Stomach (tissue), 9 donors: ENCODE results near the gene AADAC. TPM values are rescaled to one million over a fixed set of nuclear protein-coding genes. Genes with fewer than 3 reads are reported as not detected.
"Not testable (repeated sequence)": the region's sequence is repeated elsewhere in the genome, so short reads cannot be mapped to it uniquely, and the experiment has no call there.

ENCODE experiments used
- DNase-seq, 2 donors: peaks; one replicate each; pipeline versions ENCODE4 v3.0.0 to v3.0.0-alpha.2; 2013 to 2019
- H3K27ac ChIP-seq, 5 donors: fragments of 200-600 bp in 4 of 5; sonication (generic) in 4 of 5; one replicate each; pipeline ENCODE4 v1.5.1; 2013 to 2019; ENCODE audit warnings: mild to moderate bottlenecking in 1 of 5, moderate library complexity in 1 of 5
- H3K27me3 ChIP-seq, 3 donors: fragments of 200-600 bp; sonication (generic); one replicate each; pipeline ENCODE4 v1.5.1; 2017 to 2019; ENCODE audit warnings: mixed run types in 1 of 3
- H3K36me3 ChIP-seq, 4 donors: fragments of 200-600 bp; sonication (generic); 1 replicate in 3 of 4; 2 replicates in 1 of 4; pipeline ENCODE4 v1.5.1; 2016 to 2019
- H3K4me1 ChIP-seq, 4 donors: fragments of 200-600 bp; sonication (generic); one replicate each; pipeline ENCODE4 v1.5.1; 2016 to 2019
- H3K4me3 ChIP-seq, 4 donors: fragments of 200-600 bp; sonication (generic) in 3 of 4; one replicate each; pipeline ENCODE4 v1.5.1; 2016 to 2019; ENCODE audit warnings: mild to moderate bottlenecking in 1 of 4
- H3K9me3 ChIP-seq, 4 donors: fragments of 200-600 bp; sonication (generic); one replicate each; pipeline ENCODE4 v1.5.1; 2016 to 2019
- CTCF ChIP-seq, 7 experiments: fragments of 450-650 bp in 4 of 7; fragments of 200-600 bp in 3 of 7; sonication (generic) in 3 of 7; IDR thresholded peaks; one replicate each; pipeline ENCODE4 v1.5.1; 2016 to 2019; ENCODE audit warnings: antibody characterized with exemption in 7 of 7, control low read depth in 2 of 7, mild to moderate bottlenecking in 1 of 7
- EP300 ChIP-seq: sonication (generic); formaldehyde crosslinking; IDR thresholded peaks from one replicate; pipeline ENCODE4 v1.6.1; 2017; ENCODE audit warnings: antibody characterized with exemption
- POLR2A ChIP-seq, 4 donors: fragments of 450-650 bp; IDR thresholded peaks; one replicate each; pipeline ENCODE4 v1.6.1; 2016; ENCODE audit warnings: antibody characterized with exemption in 4 of 4, control low read depth in 2 of 4, mild to moderate bottlenecking in 1 of 4, moderate library complexity in 1 of 4
- POLR2AphosphoS5 ChIP-seq, 3 donors: sonication (generic); formaldehyde crosslinking; IDR thresholded peaks; one replicate each; pipeline ENCODE4 v1.6.1; 2016; ENCODE audit warnings: antibody characterized with exemption in 3 of 3
- WGBS, 5 donors: extraction: QIAGEN DNeasy Blood & Tissue Kit in 3 of 5; methylation state at CpG; one replicate each; pipeline versions ENCODE4 v1.1.5 to v1.1.7; 2013 to 2018; 5-methylcytosine and 5-hydroxymethylcytosine counted together
- intact Hi-C: fragments of 100-400 bp; cut with DNase I; formaldehyde crosslinking; loops from one replicate; pipeline ENCODE4 v1.15.1; 2023; ENCODE audit warnings: low total_unique reads
- polyA plus RNA-seq, 3 donors: library from polyadenylated mRNA; stranded (reverse); fragments of 200-250 nt; gene quantifications; one replicate each; pipeline ENCODE4 v1.2.3, GENCODE V29; 2013
- total RNA-seq, 5 donors: library from RNA; depleted of rRNA; stranded (reverse); fragments of >200 nt; gene quantifications; one replicate each; pipeline versions ENCODE4 v1.1.0 to v1.2.3, GENCODE V29; 2014 to 2016
- donor health status: healthy with polysubstance abuse.
- donor health status: Bipolar disorder and iron deficiency.
- donor health status: healthy.

Gene AADAC
- total and polyA plus RNA-seq, 8 donors = 0.35 to 54.7 (median 9.8) TPM; not detected in 3

- Histone ChIP-seq H3K27ac (no peak within 1 kb of the TSS), H3K4me3 (no peak within 1 kb of the TSS), H3K36me3 (no peaks in the 10 kb centered on the region), H3K4me1 (peaks cover 0 to 26% (median 3%) of the 10 kb centered on the region in 4 donors), H3K27me3 (no peaks in the 10 kb centered on the region), H3K9me3 (no peaks in the 10 kb centered on the region)
- TF ChIP-seq POLR2AphosphoS5 (IDR thresholded peaks at IDR 0.05) (no peak), POLR2A (IDR thresholded peaks at IDR 0.05) (no peak), CTCF (IDR thresholded peaks at IDR 0.05) (no peak), EP300 (no peak)
- intact Hi-C loops = no loop called here
- DNase-seq = no peak
Measured at GRCh38 chr3:151873398-151873797, 59.5 kb downstream of the AADAC start, which contains the start of gene SUCNR1. TSS of gene SUCNR1 (plus strand) at chr3:151873643. CDS start at chr3:151879893, 6,250 bp downstream.

- WGBS, 5 donors = 88 to 98% (median 93%) methylated on average over 5 of the region's 5 CpGs
- DNase-seq, H3K36me3 ChIP-seq, H3K27ac ChIP-seq, intact Hi-C loops, H3K4me3 ChIP-seq, H3K27me3 ChIP-seq, H3K9me3 ChIP-seq: not testable (repeated sequence)
- H3K4me1 ChIP-seq = peaks cover 0 to 26% (median 3%) of the 10 kb centered on the region in 4 donors
Measured at GRCh38 chr3:151874079-151874478, 60.2 kb downstream of the AADAC start.

- peak in 1 of 2 donors; percentile 75 for DNase-seq
- TF ChIP-seq POLR2AphosphoS5 (IDR thresholded peaks at IDR 0.05) (peak in 2 of 3 donors; percentile 10 to 41), EP300 (no peak)
- Histone ChIP-seq H3K36me3 (no peaks in the 10 kb centered on the region), H3K4me3 (no peak overlapping the region), H3K27ac (peak overlapping the region in 1 of 5 donors; percentile 64), H3K27me3 (no peaks in the 10 kb centered on the region), H3K4me1 (peaks cover 0 to 39% (median 8%) of the 10 kb centered on the region in 4 donors), H3K9me3 (no peaks in the 10 kb centered on the region)
- 25 to 49% (median 33%) methylated on average over 3 of the region's 3 CpGs for WGBS, 5 donors
- intact Hi-C loops = no loop called here
Measured at GRCh38 chr3:151875759-151876158, 61.8 kb downstream of the AADAC start.

- H3K27ac ChIP-seq = no peak overlapping the region
- H3K4me3 ChIP-seq = no peak overlapping the region
- intact Hi-C loops = no loop called here
- H3K4me1 ChIP-seq = peaks cover 0 to 35% (median 6%) of the 10 kb centered on the region in 4 donors
- WGBS, 5 donors = 82 to 89% (median 83%) methylated on average over 2 of the region's 2 CpGs
- TF ChIP-seq EP300 (no peak), POLR2A (IDR thresholded peaks at IDR 0.05) (no peak), CTCF (IDR thresholded peaks at IDR 0.05) (no peak), POLR2AphosphoS5 (IDR thresholded peaks at IDR 0.05) (no peak)
- no peak for DNase-seq
- H3K9me3 ChIP-seq = no peaks in the 10 kb centered on the region
- no peaks in the 10 kb centered on the region for H3K36me3 ChIP-seq
- no peaks in the 10 kb centered on the region for H3K27me3 ChIP-seq
Measured at GRCh38 chr3:151877269-151877668, 63.4 kb downstream of the AADAC start.

Other genes starting within 250 kb of the AADAC start
- under 1 TPM in 1 of 5 donors, not detected in 4; 0.92 TPM for gene AADACL2, start 80.2 kb upstream of the AADAC start, total RNA-seq
- not detected for gene AADACL2, start 80.2 kb upstream of the AADAC start, polyA plus RNA-seq
- under 1 TPM in 2 of 5 donors, not detected in 3; 0.58 to 0.92 TPM for gene SUCNR1, start 59.5 kb downstream of the AADAC start, total RNA-seq
- gene SUCNR1, start 59.5 kb downstream of the AADAC start, polyA plus RNA-seq = under 1 TPM in 1 of 3 donors, not detected in 2; 0.12 TPM